Activated CD8-positive, alpha-beta memory T cell treated with anti-CD3 and anti-CD28 coated beads, Interleukin-2, amount 50 U/mL, for 24 hours (primary cell): ENCODE measurements around the gene LIAS.
"Not testable (repeated sequence)": the region's sequence is repeated elsewhere in the genome, so short reads cannot be mapped to it uniquely, and the experiment has no call there.

Source experiments
- DNase-seq: peaks from one replicate; pipeline ENCODE4 v3.0.0-alpha.2; 2020; ENCODE audit errors: extremely low read depth

Gene LIAS

GRCh38 chr4:39497909-39498726 is 39.3 kb downstream of the LIAS start:
- no peak for DNase-seq

GRCh38 chr4:39498727-39499020 is 39.8 kb downstream of the LIAS start:
- no peak for DNase-seq

- DNase-seq = no peak
Measured at GRCh38 chr4:39502019-39502663, 43.3 kb downstream of the LIAS start.

DNA sequence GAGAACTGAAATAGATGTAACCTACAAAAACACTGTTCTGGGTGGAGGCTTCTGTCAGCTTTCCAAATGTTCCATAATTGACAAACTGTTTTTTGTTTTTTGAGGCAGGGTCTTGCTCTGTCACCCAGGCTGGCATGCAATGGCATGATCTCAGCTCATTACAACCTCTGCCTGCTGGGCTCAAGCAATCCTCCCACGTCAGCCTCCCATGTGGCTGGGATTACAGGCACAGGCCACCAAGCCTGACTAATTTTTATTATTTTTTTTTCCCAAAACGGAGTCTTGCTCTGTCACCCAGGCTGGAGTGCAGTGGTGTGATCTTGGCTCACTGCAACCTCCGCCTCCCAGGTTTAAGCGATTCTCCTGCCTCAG is 43.8 kb downstream of the LIAS start:
- not testable (repeated sequence) for DNase-seq

DNA sequence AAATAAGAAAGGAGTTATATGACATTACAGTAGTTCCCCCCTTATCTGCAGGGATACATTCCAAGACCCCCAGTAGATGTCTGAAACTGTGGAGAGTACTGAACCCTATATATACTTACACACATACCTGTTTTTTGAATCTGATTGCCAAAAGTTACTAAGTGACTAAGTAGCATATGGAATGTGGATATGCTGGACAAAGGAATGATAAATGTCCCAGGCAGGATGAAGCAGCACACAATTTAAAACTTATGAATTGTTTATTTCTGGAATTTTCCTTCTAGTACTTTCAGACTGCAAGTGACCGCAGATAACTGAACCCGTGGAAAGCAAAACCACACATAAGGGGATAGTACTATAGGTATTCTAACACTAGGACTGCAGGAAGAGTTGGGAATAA is 45.7 kb downstream of the LIAS start:
- no peak for DNase-seq

- no peak for DNase-seq
Measured at GRCh38 chr4:39505581-39505980, 46.7 kb downstream of the LIAS start.

- DNase-seq = no peak
Measured at GRCh38 chr4:39510348-39510929, 51.6 kb downstream of the LIAS start.

DNA sequence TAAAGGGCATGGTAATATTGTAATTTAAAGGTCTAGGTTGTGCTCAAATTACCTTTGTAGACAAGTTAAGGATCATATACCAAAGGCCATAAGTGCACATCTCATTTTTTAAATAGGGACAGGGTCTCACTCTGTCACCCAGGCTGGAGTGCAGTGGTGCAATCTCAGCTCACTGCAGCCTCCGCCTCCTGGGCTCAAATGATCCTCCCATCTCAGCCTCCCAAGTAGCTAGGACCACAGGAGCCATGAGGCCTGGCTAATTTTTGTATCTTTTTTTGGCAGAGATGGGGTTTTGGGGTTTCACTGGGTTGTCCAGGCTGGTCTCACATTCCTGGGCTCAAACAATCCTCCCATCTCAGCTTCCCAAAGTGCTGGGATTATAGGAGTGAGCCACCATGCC is 55.4 kb downstream of the LIAS start:
- DNase-seq = not testable (repeated sequence)

- no peak for DNase-seq
Measured at GRCh38 chr4:39514888-39515401, 56.1 kb downstream of the LIAS start.

DNA sequence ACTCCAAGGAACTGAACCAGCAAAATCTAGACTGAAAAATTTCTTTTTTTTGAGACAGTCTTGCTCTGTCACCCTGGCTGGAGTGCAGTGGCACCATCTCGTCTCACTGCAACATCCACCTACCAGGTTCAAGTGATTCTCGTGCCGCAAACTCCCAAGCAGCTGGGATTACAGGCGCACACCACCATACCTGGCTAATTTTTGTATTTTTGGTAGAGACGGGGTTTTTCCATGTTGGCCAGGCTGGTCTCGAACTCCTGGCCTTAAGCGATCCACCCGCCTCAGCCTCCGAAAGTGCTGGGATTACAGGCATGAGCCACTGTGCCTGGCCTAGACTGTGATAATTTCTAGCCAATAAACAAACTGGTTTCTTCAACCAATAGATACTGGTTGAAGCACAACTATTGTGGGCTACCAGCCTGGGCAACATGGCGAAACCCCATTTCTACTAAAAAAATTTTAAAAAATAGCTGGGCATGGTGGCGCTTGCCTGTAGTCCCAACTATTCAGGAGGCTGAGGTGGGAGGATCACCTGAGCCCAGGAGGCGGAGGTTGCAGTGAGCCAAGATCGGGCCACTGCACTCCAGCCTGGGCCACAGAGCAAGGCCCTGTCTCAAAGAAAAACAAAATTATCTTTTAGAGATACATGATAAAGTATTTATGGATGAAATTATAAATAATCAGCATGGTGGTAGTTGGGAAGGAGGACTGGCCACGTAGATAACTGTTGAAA is 57.0 kb downstream of the LIAS start:
- DNase-seq = not testable (repeated sequence)

DNA sequence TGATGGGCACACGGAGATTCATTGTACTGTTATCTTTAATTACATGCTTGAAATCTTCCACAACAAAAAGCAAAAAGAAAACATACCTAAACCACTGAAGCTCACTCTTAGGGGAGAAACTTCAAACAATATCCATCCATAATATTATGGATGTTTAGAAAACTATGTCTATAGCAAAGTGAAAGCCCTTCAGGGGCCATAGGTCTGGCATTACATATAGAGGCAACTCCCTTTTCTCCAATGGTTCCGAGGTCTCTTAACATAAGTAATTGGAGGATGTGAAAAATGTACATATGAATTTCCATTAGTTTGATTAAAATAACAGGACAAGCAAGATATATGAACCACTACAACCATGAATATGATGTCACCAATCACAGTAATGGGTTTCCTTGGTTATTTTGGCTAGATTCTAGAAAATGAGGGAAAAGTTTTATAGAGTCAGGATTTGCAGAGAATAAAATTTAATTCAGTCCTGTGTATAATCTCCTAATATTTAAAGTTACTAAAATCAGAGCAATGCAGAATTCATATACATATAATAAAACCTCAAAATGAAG is 57.6 kb downstream of the LIAS start:
- no peak for DNase-seq

DNA sequence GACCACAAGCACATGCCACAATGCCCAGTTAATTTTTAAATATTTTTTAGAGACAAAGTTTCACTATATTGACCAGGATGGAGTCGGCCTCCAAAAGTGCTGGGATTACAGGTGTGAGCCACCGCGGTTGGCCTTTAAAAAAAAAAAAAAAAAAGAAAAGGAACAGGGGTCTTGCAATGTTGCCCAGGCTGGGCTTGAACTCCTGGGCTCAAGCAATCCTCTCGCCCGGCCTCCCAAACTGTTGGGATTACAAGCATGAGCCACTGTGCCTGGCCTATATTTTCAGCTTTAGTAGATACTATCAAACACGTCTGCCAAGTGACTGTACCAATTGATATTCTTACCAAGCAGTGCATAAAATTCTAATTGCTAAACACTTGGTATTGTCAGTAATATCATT is 59.6 kb downstream of the LIAS start:
- DNase-seq = no peak

GRCh38 chr4:39521253-39521919 is 62.5 kb downstream of the LIAS start:
- DNase-seq = no peak

DNA sequence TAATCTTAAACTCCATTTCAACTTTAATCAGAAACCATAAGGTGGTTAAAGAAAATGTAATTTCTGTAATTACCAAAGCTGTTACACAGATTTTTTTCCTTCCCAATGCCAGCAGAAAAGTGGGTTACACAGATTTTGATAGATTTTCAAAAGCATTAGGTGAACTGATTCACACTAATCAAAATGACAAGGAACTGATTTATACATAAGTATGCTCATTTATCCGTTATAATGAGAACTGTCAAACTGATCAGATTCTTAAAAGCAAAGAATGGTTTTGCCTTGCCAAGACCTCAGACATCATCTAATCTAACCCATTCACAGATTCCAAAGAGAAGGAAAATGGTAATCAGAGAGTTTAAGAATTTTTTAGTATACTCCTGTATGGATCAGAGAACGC is 63.2 kb downstream of the LIAS start:
- no peak for DNase-seq

DNA sequence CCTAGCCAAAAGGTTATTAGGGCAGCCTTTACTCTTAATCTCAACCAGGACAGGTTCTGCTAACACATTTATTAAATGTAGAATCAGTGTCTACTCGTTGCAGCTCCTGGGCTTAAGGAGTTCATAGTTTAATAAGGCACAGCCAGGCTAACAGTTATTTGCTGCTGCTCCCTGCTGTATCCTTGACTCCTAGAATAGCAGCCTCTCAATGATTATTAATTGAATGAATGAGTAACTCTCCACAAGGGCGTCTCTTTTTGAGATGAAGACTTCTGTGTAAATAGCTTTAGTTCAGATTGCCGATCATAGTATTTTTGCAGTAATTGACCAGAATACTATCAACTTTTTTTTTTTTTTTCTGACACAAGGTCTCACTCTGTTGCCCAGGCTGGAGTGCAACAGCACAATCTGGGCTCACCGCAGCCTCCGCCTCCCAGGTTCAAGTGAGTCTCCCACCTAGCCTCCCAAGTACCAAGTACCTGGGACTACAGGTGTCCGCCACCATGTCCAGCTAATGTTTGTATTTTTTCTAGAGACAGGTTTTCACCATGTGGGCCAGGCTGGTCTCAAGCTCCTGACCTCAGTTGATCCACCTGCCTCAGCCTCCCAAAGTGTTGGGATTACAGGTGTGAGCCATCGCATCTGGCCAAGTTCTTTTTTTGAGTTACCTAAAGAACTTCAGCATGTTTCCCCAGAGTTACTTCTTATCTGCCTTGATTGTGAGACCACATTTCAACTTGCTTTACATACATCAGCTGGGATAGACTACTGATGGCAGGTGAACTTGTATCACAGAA is 65.5 kb downstream of the LIAS start:
- no peak for DNase-seq

DNA sequence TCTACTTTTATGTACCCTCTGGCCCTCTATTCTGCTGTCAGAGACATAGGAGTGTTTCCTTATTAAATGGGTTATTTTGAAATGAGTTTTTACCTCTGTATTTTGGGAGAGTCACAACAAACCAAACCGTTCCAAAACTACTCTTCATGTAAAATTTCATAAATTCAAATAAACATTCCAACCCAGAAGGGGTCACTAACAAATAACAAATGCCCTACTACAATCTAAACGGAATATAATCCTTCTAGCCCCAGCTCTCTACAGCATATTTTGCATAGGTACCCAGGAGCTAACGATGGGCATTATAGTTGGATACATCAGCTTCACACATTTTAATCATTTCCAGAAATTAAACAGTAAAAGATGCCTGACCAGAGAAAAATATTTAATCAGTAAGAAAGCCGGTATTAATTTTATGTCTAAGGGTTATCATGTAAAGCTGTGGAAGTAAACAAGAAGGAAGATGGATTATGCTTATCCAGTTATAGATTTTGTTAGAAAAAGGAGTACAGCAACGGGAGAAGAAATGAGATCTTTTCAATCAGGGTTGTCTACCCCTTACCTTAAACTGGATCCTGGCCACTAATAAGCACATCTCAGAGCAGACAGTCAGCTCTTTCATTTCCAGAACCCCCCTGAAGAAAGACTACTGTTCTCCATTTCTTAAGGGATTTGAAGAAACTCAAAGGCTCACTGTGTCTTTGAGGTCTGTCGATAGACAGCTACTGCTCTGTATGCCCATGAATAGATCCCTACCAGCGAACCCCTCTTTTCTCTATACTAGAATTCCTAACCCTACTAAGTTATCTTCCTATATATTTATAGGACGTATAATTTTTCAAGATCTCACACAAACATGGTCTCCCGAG is 67.2 kb downstream of the LIAS start:
- DNase-seq = no peak

- DNase-seq = no peak
Measured at GRCh38 chr4:39526765-39527295, 68.0 kb downstream of the LIAS start.

DNA sequence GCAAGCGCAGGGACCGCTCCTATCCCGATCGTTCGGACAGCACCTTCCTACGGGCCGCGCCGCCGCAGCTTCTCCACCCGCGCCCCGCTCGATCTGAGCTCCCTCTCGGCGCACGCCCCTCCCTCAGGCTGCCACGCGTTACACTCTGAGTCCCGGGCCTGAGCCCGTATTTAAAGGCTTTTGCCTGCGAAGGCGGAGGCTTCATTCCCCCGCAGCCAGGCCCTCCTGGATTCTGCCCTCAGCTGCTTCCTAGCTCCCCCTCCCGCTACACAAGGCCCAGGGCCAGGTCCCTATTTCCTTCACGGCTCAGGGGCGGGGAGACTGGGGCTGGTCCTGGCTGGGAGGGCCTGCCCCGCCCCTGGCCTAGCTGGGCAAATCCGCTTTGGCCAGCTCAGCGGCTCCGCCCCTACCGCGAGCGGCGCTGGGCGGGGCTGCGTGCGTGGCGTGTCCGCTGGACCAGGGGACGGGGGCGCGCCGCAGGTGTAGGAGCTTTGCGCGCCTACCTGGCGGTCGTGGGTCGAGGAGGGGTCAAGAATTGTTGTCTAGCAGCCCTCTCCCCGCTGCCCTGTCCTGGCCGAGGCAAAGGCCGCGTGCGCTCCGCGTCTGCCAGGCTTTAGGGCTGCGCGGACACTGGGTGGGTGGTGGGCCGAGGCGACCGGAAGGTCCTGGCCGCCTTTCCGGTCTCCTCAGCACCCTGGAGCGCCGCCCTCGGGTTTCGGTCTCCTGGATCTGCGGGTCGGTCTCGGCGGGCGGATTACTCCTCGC is 68.6 kb downstream of the LIAS start, which contains the start of gene UGDH:
UGDH (minus strand) TSS at position 144 of the 765 bp plus-strand sequence. CDS start 5,927 bp downstream, outside the sequence.
- DNase-seq = peak; percentile 63

DNA sequence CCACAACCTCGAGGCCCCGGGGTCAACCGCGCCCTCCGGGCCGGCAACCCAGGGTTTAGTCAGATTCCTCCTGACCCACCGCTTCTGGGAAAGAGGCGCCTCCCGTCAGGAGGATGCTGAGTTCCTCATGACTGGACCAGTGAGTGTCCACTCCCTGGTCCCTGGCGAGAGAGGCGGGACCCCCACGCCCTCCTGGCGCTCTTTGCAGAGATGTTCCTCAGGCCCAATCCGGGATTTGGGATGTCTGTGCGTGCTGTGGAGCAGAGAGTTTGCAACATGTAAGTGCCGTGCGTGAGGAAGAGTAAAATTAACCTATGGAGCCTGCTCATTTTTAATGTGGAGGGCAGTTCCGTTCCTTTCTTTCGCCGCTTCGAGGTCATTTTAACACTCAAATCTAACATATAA is 69.2 kb downstream of the LIAS start:
- no peak for DNase-seq
